HG02798 (cell line): ENCODE data around the gene CCR2.
"Not testable (repeated sequence)": the region's sequence is repeated elsewhere in the genome, so short reads cannot be mapped to it uniquely, and the experiment has no call there.

ENCODE experiments used
- ATAC-seq: cut with Tn5 transposase; IDR thresholded peaks from one replicate; pipeline ENCODE4 v1.9.1; 2021; ENCODE audit warnings: mild to moderate bottlenecking; ENCODE audit not compliant: unreplicated experiment, poor library complexity

The CCR2 gene

DNA sequence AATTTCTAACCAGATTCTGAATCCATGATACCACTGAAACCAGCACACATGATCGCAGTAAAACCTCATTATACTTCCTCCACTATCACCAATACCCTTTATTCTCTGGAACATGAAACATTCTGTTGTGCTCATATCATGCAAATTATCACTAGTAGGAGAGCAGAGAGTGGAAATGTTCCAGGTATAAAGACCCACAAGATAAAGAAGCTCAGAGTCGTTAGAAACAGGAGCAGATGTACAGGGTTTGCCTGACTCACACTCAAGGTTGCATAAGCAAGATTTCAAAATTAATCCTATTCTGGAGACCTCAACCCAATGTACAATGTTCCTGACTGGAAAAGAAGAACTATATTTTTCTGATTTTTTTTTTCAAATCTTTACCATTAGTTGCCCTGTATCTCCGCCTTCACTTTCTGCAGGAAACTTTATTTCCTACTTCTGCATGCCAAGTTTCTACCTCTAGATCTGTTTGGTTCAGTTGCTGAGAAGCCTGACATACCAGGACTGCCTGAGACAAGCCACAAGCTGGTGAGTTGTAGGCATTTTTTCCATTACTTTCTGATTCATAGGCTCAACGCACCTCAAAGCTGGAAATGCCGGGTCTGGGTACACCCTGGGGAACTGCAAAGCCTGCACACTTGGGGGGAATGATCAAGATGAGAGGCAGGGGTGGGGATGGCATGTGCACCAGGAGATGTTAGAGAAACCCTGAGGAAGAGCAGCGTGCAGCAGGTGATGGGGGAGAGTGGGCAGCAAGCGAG is at the start of gene CCR2:
TSS of gene CCR2 (plus strand) at position 465 of the 764 bp plus-strand sequence. CDS start 3,417 bp downstream, outside the sequence.
- ATAC-seq, result no peak

DNA sequence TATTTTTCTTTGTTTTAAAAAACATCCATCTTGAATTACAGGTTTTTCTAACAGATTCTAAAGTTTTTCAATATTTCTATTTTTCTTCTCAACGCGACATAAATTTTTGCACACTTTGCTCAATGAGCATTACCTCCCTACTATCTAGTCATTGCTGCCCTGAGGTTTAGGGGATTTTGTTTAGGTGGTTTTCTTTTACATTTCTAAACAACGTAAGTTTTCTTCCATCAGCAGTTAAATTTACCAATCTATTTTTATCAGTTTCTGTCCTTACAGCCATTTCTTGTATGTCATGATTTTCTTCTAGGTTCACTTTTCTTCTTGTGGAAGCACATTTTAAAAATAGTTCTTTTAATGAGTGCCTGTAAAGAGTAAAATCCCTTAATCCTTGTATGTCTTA is 49.2 kb upstream of the CCR2 start:
- no peak for ATAC-seq

DNA sequence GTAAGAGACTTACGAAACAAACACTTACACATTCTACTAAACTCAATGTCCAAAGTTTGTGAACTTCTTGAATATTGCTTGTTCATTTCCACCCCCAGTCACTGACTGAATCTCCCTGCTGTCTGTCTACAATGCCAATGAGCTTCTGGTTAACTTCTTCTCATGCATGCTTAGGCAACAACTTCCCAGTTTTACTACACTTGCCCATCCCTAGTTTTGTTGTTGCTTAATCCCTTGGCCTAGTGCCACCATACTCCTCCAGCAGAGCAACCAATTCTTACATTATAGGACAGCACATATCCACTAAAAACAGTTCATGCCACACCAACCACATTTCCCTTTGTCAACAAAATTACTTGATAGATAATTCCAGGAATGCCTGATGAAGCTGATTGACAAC is 40.9 kb upstream of the CCR2 start:
- no peak for ATAC-seq

DNA sequence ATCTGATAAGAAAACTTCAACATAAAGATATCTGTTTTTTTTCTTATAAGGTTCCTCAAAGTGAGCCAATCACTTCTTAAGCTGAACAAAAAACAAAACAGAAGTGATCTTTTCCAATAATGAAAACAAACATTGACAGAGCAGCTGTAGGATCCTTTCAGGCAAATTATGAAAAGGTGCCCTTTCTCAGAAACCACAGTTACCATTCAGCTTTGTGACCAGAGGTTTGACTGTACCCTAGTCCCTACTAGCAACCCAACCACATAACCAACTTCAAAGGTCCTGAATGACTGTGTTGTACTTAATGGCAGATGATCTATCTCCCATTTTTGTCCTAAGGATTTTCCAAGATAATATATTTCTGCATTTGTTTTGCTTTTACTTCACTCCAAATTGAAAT is 39.4 kb upstream of the CCR2 start:
- ATAC-seq, result peak; percentile 57

DNA sequence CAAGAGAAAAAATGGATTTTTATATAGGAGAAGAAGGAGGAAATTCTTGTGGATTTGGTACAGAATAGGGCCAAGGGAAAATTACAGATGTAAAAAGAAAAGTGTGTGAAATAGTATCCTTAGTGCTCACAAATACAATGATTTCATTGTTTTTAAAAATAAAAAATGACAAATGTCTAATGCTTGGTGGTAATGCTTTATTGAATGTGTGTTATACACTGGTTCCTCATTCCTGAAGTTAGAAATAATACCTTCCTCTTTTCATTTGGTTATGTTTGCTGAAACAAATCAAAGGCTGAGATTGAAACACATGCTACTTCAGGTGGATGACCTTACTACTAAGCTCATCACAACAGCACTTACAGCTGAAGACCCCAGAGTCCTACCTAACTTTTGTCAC is 37.7 kb upstream of the CCR2 start:
- no peak for ATAC-seq

DNA sequence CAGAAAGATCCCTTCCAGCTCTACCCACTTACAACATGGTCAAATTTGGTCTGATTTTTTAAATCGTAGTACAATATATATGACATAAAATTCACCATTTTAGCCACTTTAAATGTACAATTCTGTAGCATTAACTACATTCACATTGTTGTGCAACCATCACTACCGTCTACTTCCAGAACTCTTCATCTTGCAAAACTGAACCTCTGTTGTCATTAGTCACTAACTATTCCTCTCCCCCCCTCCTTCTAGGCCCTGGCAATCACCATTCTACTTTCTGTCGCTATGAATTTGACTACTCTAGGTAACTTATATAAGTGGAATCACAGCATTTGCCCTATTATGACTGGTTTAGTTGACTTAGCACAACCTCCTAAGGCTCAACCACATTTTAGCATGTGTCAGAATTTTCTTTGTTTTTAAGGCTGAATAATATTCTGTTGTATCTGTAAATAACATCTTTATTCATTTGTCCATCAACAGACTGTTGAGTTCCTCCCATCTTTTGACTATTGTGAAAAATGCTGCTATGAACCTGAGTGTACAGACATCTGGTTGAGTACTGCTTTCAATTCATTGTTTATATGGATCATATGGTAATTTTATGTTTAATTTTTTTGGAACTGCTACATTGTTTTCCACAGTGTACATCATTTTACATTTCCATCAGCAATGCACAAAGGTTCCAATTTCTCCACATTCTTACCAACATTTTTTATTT is 35.5 kb upstream of the CCR2 start:
- no peak for ATAC-seq

DNA sequence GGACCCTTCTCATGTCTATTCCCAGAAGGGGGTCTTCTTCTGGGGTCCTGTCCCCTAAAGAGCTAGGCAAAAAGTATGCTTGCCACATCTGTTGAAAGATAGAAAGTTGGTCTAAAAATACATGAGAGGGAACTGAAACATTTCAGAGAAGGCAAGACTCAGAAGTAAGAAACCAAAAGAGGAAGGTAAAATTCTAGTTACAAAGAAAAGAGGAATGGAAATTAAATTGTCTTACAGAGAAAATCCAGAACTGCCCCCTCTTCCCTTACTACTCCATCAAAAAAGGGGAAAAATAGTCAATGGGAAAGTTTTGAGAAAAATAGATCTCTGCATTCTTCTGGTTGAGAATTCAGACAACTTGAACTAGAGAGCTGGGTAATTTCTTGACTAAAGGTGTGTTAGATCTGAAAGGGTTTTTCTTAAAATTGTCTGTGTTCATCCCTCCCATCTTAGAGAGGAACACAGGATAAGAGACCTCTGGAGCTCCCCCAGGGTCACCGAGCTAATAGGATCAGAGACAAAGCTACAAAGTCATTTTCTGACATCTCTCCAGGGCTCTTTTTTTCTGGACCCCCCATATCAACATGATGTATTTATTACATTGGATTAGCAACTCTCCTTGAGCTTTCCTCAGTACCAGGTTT is 32.3 kb upstream of the CCR2 start:
- ATAC-seq, result no peak

DNA sequence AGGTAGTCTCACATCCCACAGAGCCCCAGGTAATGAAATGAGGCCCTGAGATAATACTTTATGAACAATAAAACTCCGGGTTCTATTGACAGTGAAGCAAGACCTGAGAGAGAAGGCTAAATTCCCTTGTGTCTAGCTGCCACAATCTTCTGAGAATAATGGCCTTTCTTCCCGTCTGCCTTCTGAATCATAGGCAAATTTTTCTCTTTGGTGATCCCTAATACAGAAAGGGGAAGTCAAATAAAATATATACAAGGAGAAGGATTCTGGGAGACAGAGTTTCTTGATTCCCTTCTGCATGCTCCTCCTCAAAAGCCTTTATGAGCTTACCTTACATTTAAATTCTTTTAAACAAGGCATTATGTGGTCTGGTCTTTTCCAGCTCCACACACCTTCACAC is 29.9 kb upstream of the CCR2 start:
- ATAC-seq, result no peak

DNA sequence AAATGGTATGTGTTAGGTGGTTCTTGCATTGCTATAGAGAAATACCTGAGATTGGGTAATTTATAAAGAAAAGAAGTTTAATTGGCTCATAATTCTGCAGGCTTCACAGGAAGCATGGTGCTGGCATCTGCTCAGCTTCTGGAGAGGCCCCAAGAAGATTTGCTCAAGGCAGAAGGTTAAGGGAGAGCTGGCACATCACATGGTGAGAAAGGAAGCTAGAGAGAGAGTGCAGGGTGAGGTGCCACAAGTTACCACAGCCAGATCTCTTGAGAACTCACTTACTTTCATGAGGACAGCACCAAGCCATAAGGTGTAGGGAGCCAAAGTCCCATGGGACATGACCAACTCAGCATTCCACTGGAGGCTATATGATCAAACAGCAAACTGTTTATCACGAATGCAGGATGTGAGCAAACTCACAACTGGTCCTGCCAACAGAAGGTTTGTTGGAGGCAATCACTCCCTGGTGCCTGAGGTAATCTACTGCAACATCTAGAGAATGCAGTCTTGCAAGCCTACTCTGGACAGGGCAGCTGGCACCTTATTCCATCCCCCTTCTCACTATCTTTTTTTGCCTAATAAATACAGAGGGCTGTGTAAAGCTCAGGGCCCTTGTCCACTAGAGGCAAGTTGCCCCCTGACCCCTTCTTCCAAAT is 28.1 kb upstream of the CCR2 start:
- ATAC-seq, result no peak

DNA sequence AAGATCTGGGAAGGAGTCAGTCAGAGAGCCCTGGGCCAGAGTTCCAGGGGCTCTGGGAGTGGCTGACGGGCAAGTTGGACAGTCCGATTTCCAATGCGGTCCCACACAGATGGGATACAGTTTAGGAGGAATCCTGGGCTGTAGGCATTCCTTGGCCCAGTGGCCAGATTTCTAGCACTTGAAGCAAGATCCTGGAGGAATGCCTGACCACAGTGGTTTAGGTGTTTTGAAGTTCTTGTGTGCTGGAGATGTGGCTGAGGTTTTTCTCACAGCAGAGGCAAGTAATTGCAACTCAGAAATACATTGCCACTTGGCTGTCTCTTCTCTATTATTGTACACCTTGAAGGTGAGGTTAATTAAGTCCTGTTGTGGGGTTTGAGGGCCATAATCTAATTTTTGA is 23.2 kb upstream of the CCR2 start:
- not testable (repeated sequence) for ATAC-seq

DNA sequence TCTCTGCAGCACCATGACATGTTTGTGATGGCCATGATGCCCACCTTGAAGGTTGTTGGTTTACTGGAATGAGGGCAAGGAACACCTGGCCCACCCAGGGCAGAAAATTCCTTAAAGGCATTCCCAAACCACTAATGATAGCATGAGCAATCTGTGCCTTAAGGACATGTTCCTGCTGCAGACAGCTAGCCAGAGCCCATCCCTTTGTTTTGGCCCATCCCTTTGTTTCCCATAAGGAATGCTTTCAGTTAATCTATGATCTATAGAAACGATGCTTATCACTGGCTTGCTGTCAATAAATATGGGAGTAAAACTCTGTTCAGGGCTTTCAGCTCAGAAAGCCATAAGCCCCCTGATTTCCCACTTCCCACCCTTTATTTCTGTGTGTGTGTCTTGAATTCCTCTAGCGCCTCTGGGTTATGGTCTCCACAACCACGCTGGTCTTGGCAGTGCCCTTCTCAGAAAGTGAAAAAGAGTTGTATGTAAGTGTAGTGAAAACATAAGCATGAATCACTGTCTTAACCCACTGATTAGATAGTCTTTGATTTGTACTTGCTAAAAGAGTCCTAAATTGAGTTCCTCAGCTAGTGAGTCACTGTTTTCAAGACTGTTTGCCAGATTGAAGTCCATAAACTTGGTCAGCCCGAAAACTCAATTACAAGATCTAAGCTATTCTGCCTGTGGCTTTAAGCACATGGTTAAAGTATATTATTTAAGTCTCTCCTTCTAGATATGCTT is 19.0 kb upstream of the CCR2 start:
- ATAC-seq, result no peak

DNA sequence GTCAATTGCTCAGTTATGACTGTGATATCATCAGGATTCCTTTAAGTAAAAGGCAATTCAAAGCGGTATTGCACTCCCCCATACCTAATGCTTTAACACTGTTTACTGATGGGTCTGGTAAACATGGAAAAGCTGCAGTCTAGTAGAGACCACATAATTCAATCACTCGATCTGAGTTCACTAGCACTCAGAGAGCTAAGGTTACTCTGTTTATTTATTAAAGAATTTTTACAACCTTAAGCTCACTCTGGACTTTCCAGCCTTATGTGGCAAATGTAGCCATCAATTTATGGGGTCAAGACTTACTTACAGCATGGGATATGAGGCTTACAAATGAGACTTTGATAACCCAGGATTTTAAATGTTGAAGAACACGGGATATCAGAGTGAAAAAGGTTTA is 18.4 kb upstream of the CCR2 start:
- ATAC-seq, result no peak

DNA sequence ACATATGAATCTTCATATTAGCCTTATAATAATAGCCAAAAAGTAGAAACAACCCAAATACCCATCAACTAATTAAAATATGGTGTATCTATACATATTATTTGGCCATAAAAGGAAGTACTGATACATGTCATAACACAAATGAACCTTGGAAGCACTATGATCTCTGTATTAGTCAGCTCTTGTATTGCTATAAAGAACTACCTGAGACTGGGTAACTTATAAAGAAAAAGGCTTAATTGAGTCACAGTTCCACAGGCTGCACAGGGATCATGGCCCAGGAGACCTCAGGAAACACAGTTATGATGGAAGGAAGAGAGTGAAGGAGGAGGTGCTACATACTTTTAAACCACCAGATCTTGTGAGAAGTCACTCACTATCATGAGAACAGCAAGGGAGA is 16.0 kb upstream of the CCR2 start:
- ATAC-seq, result no peak

DNA sequence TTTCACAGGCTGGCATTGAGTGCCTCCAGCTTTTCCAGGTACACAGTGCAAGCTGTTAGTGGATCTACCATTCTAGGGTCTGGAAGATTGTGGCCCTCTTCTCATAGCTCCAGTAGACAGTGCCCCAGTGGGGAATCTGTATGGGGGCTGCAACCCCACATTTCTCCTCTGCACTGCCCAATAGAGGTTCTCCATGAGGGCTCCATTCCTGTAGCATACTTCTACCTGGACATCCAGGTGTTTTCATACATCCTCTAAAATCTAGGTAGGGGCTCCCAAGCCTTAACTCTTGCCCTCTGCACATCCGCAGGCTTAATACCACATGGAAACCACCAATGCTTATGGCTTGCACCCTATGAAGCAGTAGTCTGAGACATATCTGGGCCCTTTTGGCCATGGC is 15.1 kb upstream of the CCR2 start:
- no peak for ATAC-seq

DNA sequence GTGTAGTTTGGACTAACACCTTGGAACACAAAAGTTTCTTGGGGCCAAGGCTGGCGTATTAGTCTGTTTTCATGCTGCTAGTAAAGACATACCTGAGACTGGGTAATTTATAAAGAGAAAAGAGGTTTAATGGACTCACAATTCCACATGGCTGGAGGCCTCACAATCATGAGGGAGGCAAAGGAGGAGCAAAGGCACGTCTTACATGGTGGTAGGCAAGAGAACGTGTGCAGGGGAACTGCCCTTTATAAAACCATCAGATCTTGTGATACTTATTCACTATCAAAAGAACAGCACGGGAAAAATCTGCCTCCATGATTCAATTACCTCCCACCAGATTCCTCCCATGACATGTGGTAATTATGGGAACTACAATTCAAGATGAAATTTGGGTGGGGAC is 9.4 kb upstream of the CCR2 start:
- no peak for ATAC-seq

DNA sequence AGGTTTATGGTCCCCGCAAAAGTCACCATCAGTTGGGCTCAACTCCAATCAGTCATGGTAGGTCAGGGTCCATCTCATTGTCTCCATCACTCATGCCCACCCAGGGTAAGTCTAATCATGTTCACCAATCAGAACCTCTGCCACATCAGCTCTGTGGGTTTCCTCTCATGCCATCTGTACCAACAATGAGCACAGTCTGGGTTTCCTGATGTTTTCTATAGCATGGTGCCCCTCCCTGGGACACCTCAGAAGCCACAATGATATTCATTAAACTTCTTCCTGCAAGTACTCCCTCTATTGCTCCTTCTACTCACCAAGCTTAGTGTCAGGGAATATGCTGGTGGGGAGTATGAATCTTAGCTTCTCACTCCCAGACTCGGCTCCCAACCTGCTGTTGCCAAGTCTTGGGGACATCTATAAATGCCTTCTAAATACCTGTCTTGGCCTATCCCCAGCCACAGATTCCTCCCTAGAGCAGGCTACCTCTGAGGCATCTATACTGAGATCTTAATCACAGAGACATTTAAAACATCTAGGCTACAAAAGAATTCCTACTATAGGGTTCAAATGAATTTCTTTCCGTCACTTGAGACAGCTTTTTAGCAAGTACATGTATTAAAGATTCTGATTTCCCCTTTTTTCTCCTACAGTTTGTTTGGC is 5.0 kb upstream of the CCR2 start:
- ATAC-seq, result no peak

DNA sequence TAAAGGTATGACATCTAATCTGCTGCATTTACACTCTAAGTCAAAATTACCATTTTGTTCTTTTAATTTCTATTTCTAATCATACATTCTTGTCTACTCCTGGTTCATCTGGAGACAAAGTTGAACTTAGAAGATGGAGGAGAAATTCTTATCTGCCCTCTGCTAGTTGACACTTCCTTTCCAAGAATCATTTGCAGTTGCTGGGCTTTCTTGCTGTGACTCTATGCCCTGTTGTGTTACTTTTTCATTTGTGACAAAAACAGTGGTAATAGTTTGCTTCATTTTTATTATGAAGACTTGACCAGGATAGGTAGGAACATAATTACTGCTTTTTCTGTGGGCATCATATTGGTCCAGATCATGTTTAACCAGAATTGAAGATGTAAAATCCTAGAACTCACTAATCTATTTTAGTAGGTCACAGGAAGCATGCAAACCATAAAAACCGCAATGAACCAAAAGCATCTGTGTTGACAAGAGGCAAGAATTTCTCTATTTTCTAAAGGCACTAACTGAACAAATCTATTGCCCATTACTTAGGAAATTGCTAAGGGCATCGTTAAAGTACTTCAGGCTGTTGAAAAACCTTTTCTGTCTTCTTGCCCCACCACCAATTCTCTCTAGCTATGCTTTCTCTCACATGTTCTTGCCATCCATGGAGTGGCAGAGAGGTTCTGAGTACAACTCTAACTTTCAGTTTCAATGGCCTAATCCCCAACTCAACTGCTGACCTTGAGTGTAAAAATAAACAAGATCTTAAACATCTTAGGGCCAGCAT is 4.2 kb upstream of the CCR2 start:
- ATAC-seq, result peak; percentile 72

DNA sequence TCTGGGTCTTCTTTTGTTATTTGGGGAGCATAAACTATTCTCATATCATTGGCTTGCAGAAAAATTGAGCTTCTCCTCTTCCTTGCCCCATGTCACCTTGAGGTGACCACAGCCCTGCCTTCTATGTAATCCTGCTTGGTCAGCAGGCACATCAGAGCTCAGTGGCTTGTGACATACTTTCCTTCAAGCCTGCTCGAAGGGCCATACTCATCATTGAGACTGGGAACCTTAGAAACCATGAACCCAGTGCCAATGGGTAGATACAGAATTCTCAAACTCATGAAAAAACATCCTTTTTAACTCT is 3.7 kb upstream of the CCR2 start:
- peak; percentile 22 for ATAC-seq

DNA sequence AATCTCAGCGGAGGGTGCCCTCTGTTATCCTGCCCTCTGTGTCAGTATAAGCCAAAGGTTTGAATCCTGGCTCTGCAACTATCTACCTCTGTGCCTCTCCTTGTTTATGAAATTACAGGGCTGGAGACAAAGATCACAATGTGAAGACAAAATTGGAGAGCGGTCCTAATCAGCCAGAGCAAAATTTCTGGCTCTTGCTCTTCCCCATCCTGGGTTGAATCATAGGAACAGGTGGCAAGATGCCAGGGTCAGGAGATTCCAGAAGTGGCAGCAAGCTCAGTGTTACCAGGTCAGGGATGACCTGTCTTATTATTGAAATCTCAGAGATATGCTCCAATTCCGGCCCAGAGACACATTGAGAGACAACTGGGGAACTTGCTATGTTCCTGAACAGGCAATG is 2.3 kb upstream of the CCR2 start:
- ATAC-seq, result no peak
